ENCODE measurements around the gene PKP3.

- TF ChIP-seq POLR2A (IDR thresholded peaks at IDR 0.05; ENCODE audit: low read depth, low read length) (no peak), TAF1 (IDR thresholded peaks at IDR 0.05; ENCODE audit: low read depth, low read length) (no peak)
Observed at GRCh38 chr11:417652-418342, 23.8 kb downstream of the PKP3 start.
